Uterus (tissue), 2 donors: ENCODE data around the gene PLEKHA4.

Source experiments
- POLR2A ChIP-seq, 2 donors: fragments of 450-650 bp; IDR thresholded peaks; one replicate each; pipeline ENCODE4 v1.6.1; 2016; ENCODE audit warnings: antibody characterized with exemption in 2 of 2, mild to moderate bottlenecking in 1 of 2, moderate library complexity in 1 of 2
- TF ChIP-seq, protein P1 (sequence below), 4 experiments: fragments of 200-600 bp in 2 of 4; fragments of 450-650 bp in 2 of 4; sonication (generic) in 2 of 4; IDR thresholded peaks; one replicate each; pipeline ENCODE4 v1.5.1; 2016 to 2019; ENCODE audit warnings: antibody characterized with exemption in 4 of 4, mild to moderate bottlenecking in 2 of 4, moderate library complexity in 1 of 4

DNA sequence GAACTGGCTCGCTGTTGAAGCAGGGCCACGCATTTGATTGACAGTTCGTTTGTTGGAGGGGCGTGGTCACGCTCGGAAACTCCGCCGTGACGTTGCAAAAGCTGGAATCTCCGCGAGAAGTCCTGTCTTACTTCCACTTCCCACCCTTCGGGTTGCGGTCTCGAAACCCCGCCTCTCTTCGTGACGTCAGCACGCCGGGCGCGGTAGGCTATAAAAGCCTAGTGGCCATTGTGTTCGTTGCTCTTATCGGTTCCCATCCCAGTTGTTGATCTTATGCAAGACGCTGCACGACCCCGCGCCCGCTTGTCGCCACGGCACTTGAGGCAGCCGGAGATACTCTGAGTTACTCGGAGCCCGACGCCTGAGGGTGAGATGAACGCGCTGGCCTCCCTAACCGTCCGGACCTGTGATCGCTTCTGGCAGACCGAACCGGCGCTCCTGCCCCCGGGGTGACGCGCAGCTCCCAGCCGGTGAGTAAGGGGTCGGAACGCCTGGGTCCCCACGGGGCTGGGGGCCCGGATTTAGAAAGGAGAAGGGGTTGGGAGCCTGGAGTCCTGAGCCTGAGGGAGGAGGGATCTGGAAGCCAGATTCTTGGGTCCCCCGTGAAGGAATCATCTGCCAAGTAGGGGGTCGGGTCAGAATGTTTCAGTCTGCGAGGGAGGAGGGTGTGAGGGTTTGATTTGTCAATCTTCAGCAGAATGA is 3.9 kb upstream of the PLEKHA4 start, which contains the start of gene PPP1R15A:
- peak; percentile 99 to 100 for TF ChIP-seq POLR2A (IDR thresholded peaks at IDR 0.05)
- TF ChIP-seq, protein P1, sequence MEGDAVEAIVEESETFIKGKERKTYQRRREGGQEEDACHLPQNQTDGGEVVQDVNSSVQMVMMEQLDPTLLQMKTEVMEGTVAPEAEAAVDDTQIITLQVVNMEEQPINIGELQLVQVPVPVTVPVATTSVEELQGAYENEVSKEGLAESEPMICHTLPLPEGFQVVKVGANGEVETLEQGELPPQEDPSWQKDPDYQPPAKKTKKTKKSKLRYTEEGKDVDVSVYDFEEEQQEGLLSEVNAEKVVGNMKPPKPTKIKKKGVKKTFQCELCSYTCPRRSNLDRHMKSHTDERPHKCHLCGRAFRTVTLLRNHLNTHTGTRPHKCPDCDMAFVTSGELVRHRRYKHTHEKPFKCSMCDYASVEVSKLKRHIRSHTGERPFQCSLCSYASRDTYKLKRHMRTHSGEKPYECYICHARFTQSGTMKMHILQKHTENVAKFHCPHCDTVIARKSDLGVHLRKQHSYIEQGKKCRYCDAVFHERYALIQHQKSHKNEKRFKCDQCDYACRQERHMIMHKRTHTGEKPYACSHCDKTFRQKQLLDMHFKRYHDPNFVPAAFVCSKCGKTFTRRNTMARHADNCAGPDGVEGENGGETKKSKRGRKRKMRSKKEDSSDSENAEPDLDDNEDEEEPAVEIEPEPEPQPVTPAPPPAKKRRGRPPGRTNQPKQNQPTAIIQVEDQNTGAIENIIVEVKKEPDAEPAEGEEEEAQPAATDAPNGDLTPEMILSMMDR (IDR thresholded peaks at IDR 0.05) = peak in 3 of 4 experiments; percentile 34 to 80 (median 48)
